Measurements from ENCODE around the gene HTATSF1. TPM values are rescaled to one million over a fixed set of nuclear protein-coding genes. Genes with fewer than 3 reads are reported as not detected.

Gene HTATSF1
- polyA plus RNA-seq, 1 donor from 2014 or later: 53.8 TPM

GRCh38 chrX:136480383-136480782 lies 17.0 kb upstream of the HTATSF1 start:
- peaks cover 0 to 5% (median 0%) of the 10 kb centered on the region in 3 donors for H3K9me3 Mint-ChIP-seq
- H3K4me3 Mint-ChIP-seq: no peak overlapping the region
- H3K4me1 Mint-ChIP-seq: no peaks in the 10 kb centered on the region
- no peaks in the 10 kb centered on the region for H3K36me3 Mint-ChIP-seq
- peaks cover 2% of the 10 kb centered on the region for H3K27me3 Mint-ChIP-seq
- no peak overlapping the region for H3K27ac Mint-ChIP-seq

GRCh38 chrX:136487647-136488046 lies 9.7 kb upstream of the HTATSF1 start, which contains the start of gene BRS3:
Gene BRS3, plus strand, starts transcription at chrX:136487947. Its CDS starts 168 bp downstream, at chrX:136488115.
- no peak within 1 kb of the TSS for H3K4me3 Mint-ChIP-seq
- H3K27me3 Mint-ChIP-seq: peaks cover 9% of the 10 kb centered on the region
- H3K9me3 Mint-ChIP-seq: peaks cover 0 to 5% (median 0%) of the 10 kb centered on the region in 3 donors
- peaks cover 0 to 5% (median 4%) of the 10 kb centered on the region in 3 donors for H3K4me1 Mint-ChIP-seq
- no peak within 1 kb of the TSS for H3K27ac Mint-ChIP-seq
- no peaks in the 10 kb centered on the region for H3K36me3 Mint-ChIP-seq

- no peak overlapping the region for H3K27ac Mint-ChIP-seq
- no peaks in the 10 kb centered on the region for H3K9me3 Mint-ChIP-seq
- no peaks in the 10 kb centered on the region for H3K36me3 Mint-ChIP-seq
- H3K4me3 Mint-ChIP-seq: no peak overlapping the region
- peaks cover 9% of the 10 kb centered on the region for H3K27me3 Mint-ChIP-seq
- peaks cover 0 to 5% (median 4%) of the 10 kb centered on the region in 3 donors for H3K4me1 Mint-ChIP-seq
Observed at GRCh38 chrX:136488706-136489105, 8.7 kb upstream of the HTATSF1 start.

- Mint-ChIP-seq H3K27me3 (peaks cover 9% of the 10 kb centered on the region), H3K4me1 (peaks cover 0 to 9% (median 8%) of the 10 kb centered on the region in 3 donors), H3K9me3 (no peaks in the 10 kb centered on the region), H3K36me3 (peaks cover 3% of the 10 kb centered on the region), H3K27ac (no peak overlapping the region), H3K4me3 (no peak overlapping the region)
Observed at GRCh38 chrX:136491832-136492231, 5.6 kb upstream of the HTATSF1 start.

GRCh38 chrX:136493011-136493410 lies 4.4 kb upstream of the HTATSF1 start:
- Mint-ChIP-seq H3K9me3 (no peaks in the 10 kb centered on the region), H3K27me3 (peaks cover 9% of the 10 kb centered on the region), H3K36me3 (peaks cover 3% of the 10 kb centered on the region), H3K4me3 (no peak overlapping the region), H3K4me1 (peaks cover 0 to 9% (median 8%) of the 10 kb centered on the region in 3 donors), H3K27ac (no peak overlapping the region)

- Mint-ChIP-seq H3K27me3 (peaks cover 6% of the 10 kb centered on the region), H3K9me3 (no peaks in the 10 kb centered on the region), H3K4me1 (peaks cover 6 to 15% (median 9%) of the 10 kb centered on the region in 3 donors), H3K36me3 (peaks cover 3% of the 10 kb centered on the region), H3K4me3 (peak overlapping the region in 1 of 4 donors; percentile 4), H3K27ac (peak overlapping the region in 1 of 3 donors; percentile 67)
Observed at GRCh38 chrX:136495043-136495442, 2.3 kb upstream of the HTATSF1 start.

GRCh38 chrX:136496186-136496763 lies 1.1 kb upstream of the HTATSF1 start:
- Mint-ChIP-seq H3K4me3 (peak overlapping the region; percentile 84 to 97 (median 94)), H3K4me1 (peaks cover 5 to 11% (median 6%) of the 10 kb centered on the region in 3 donors), H3K27ac (peak overlapping the region; percentile 95 to 96 (median 95)), H3K27me3 (no peaks in the 10 kb centered on the region), H3K36me3 (peaks cover 3% of the 10 kb centered on the region), H3K9me3 (no peaks in the 10 kb centered on the region)

GRCh38 chrX:136496764-136497555 lies 432 bp upstream of the HTATSF1 start:
- Mint-ChIP-seq H3K27me3 (no peaks in the 10 kb centered on the region), H3K36me3 (peaks cover 3% of the 10 kb centered on the region)

GRCh38 chrX:136519069-136519468 lies 21.7 kb downstream of the HTATSF1 start:
- no peaks in the 10 kb centered on the region for H3K27me3 Mint-ChIP-seq
- H3K36me3 Mint-ChIP-seq: no peaks in the 10 kb centered on the region
- peaks cover 0 to 5% (median 0%) of the 10 kb centered on the region in 3 donors for H3K4me1 Mint-ChIP-seq
- no peaks in the 10 kb centered on the region for H3K9me3 Mint-ChIP-seq
- no peak overlapping the region for H3K4me3 Mint-ChIP-seq
- no peak overlapping the region for H3K27ac Mint-ChIP-seq

More at GRCh38 chrX:136496764-136497555, 432 bp upstream of the HTATSF1 start:
- peak overlapping the region; percentile 95 to 96 (median 95) for H3K27ac Mint-ChIP-seq
- peak overlapping the region; percentile 84 to 97 (median 94) for H3K4me3 Mint-ChIP-seq
- peaks cover 5 to 11% (median 6%) of the 10 kb centered on the region in 3 donors for H3K4me1 Mint-ChIP-seq
- no peaks in the 10 kb centered on the region for H3K9me3 Mint-ChIP-seq

GRCh38 chrX:136523770-136524169 lies 26.4 kb downstream of the HTATSF1 start:
- Mint-ChIP-seq H3K27ac (no peak overlapping the region), H3K4me1 (peaks cover 0 to 5% (median 0%) of the 10 kb centered on the region in 3 donors), H3K27me3 (peaks cover 2% of the 10 kb centered on the region), H3K36me3 (peaks cover 2% of the 10 kb centered on the region), H3K9me3 (no peaks in the 10 kb centered on the region), H3K4me3 (no peak overlapping the region)

- peaks cover 0 to 5% (median 0%) of the 10 kb centered on the region in 3 donors for H3K4me1 Mint-ChIP-seq
- H3K27ac Mint-ChIP-seq: no peak overlapping the region
- H3K9me3 Mint-ChIP-seq: no peaks in the 10 kb centered on the region
- H3K36me3 Mint-ChIP-seq: peaks cover 2% of the 10 kb centered on the region
- H3K27me3 Mint-ChIP-seq: peaks cover 2% of the 10 kb centered on the region
- H3K4me3 Mint-ChIP-seq: no peak overlapping the region
Observed at GRCh38 chrX:136525738-136526606, 28.6 kb downstream of the HTATSF1 start.

- Mint-ChIP-seq H3K9me3 (no peaks in the 10 kb centered on the region), H3K36me3 (peaks cover 2% of the 10 kb centered on the region), H3K27me3 (peaks cover 8% of the 10 kb centered on the region), H3K4me1 (no peaks in the 10 kb centered on the region), H3K27ac (no peak overlapping the region), H3K4me3 (no peak overlapping the region)
Observed at GRCh38 chrX:136528645-136529315, 31.4 kb downstream of the HTATSF1 start.

- Mint-ChIP-seq H3K9me3 (no peaks in the 10 kb centered on the region), H3K4me1 (no peaks in the 10 kb centered on the region), H3K27me3 (peaks cover 10% of the 10 kb centered on the region), H3K4me3 (no peak overlapping the region), H3K27ac (peak overlapping the region in 1 of 3 donors; percentile 44), H3K36me3 (peaks cover 2% of the 10 kb centered on the region)
Observed at GRCh38 chrX:136529795-136530194, 32.4 kb downstream of the HTATSF1 start.

- no peak within 1 kb of the TSS for H3K4me3 Mint-ChIP-seq
- H3K27me3 Mint-ChIP-seq: peaks cover 10% of the 10 kb centered on the region
- H3K4me1 Mint-ChIP-seq: no peaks in the 10 kb centered on the region
- H3K27ac Mint-ChIP-seq: peak within 1 kb of the TSS in 1 of 3 donors; percentile 29
- H3K9me3 Mint-ChIP-seq: no peaks in the 10 kb centered on the region
- peaks cover 2% of the 10 kb centered on the region for H3K36me3 Mint-ChIP-seq
Observed at GRCh38 chrX:136531951-136532350, 34.6 kb downstream of the HTATSF1 start, which contains the start of gene VGLL1. Gene VGLL1, plus strand, starts transcription at chrX:136532215. Its CDS starts 3,806 bp downstream, at chrX:136536021.

Measured in IgD-negative memory B cell (primary cell).